ENCODE measurements around the gene CRTAP. TPM values are rescaled to one million over a fixed set of nuclear protein-coding genes. Genes with fewer than 3 reads are reported as not detected.

The CRTAP gene
- total and polyA plus RNA-seq, 2 of the 13 experiments (the other 11 are each of a cell fraction or from before 2014, with no cell fraction given), result 54.2 to 119 TPM

DNA sequence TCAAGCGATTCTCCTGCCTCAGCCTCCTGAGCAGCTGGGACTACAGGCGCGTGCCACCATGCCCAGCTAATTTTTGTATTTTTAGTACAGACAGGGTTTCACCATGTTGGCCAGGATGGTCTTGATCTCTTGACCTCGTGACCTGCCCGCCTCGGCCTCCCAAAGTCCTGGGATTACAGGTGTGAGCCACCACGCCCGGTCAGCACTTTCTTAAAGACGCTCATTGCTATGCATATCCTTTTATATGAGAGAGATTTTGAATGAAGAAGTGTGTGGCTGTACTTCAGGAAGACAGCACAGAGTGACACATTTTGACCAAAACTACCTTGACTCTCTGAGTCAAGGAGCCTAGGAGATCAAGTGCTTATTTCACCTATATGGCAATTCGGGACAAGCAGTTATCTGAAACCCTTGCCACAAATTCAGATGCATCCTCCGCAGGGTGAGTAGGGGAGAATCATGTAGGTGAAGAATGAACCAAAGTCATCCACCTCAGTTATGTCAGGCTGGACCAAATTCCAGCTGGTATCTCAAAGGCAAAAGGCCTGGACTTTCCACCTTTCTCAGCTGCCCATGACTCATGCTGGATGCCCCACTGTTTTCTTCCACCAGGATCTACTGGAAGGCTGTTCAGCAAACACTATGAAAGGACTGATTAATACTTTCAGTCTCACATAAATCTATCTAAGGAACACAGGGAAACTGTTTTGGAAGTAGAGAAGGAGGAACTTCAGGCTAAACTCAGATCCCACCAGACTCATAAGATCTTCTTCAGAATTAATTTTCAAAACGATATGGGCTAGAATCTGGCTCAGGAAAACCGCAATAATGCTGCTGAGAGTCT, 72.9 kb downstream of the CRTAP start (continued):
- TF ChIP-seq SNRNP70 (IDR thresholded peaks at IDR 0.05; ENCODE audit: low read depth, low read length) (no peak), PLSCR1 (CRISPR knock-in tag; IDR thresholded peaks at IDR 0.05; ENCODE audit: borderline replicate concordance) (no peak), ASH2L (IDR thresholded peaks at IDR 0.05; ENCODE audit: insufficient read length, low read depth, low read length) (peak; percentile 44), MAF1 (CRISPR knock-in tag; IDR thresholded peaks at IDR 0.05; ENCODE audit: borderline replicate concordance) (no peak), ZNF484 (CRISPR knock-in tag; IDR thresholded peaks at IDR 0.05; ENCODE audit: borderline replicate concordance, low read depth) (no peak), THYN1 (CRISPR knock-in tag; IDR thresholded peaks at IDR 0.05; ENCODE audit: borderline replicate concordance, low read depth) (no peak), SAFB2 (CRISPR knock-in tag; IDR thresholded peaks at IDR 0.05; ENCODE audit: borderline replicate concordance, low read depth) (no peak), HNRNPLL (IDR thresholded peaks at IDR 0.05; ENCODE audit: low read depth, low read length, poor library complexity, severe bottlenecking) (no peak), CCDC6 (CRISPR knock-in tag; IDR thresholded peaks at IDR 0.05) (no peak), ZNF296 (CRISPR knock-in tag; conservative IDR thresholded peaks at IDR 0.05) (no peak), DNMT3B (CRISPR knock-in tag; conservative IDR thresholded peaks at IDR 0.05) (no peak), ELF3 (CRISPR knock-in tag; IDR thresholded peaks at IDR 0.05) (peak; percentile 36), ZNF496 (CRISPR knock-in tag; IDR thresholded peaks at IDR 0.05; ENCODE audit: insufficient replicate concordance) (no peak), IKZF4 (CRISPR knock-in tag; IDR thresholded peaks at IDR 0.05; ENCODE audit: borderline replicate concordance, low read depth, not compliant biosample characterization) (no peak), NR0B2 (CRISPR knock-in tag; IDR thresholded peaks at IDR 0.05) (no peak)
- TF ChIP-seq, protein P1, sequence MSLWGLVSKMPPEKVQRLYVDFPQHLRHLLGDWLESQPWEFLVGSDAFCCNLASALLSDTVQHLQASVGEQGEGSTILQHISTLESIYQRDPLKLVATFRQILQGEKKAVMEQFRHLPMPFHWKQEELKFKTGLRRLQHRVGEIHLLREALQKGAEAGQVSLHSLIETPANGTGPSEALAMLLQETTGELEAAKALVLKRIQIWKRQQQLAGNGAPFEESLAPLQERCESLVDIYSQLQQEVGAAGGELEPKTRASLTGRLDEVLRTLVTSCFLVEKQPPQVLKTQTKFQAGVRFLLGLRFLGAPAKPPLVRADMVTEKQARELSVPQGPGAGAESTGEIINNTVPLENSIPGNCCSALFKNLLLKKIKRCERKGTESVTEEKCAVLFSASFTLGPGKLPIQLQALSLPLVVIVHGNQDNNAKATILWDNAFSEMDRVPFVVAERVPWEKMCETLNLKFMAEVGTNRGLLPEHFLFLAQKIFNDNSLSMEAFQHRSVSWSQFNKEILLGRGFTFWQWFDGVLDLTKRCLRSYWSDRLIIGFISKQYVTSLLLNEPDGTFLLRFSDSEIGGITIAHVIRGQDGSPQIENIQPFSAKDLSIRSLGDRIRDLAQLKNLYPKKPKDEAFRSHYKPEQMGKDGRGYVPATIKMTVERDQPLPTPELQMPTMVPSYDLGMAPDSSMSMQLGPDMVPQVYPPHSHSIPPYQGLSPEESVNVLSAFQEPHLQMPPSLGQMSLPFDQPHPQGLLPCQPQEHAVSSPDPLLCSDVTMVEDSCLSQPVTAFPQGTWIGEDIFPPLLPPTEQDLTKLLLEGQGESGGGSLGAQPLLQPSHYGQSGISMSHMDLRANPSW (CRISPR knock-in tag; IDR thresholded peaks at IDR 0.05; ENCODE audit: borderline replicate concordance), result no peak

All from HepG2 (cell line).